ENCODE data around the gene TAP2.
"Not testable (repeated sequence)": the region's sequence is repeated elsewhere in the genome, so short reads cannot be mapped to it uniquely, and the experiment has no call there.

Gene TAP2

GRCh38 chr6:32838114-32838958, at the start of gene TAP2:
Gene TAP2, minus strand, starts transcription at chr6:32838739. Its CDS starts 506 bp downstream, at chr6:32838233.
- peak; percentile 97 to 98 for DNase-seq

- no peak for DNase-seq
Measured at GRCh38 chr6:32887616-32888015, 49.1 kb upstream of the TAP2 start.

GRCh38 chr6:32886681-32887383, 48.3 kb upstream of the TAP2 start:
- DNase-seq = no peak

GRCh38 chr6:32885698-32886286, 47.3 kb upstream of the TAP2 start:
- DNase-seq = no peak

GRCh38 chr6:32883789-32884188, 45.2 kb upstream of the TAP2 start:
- no peak for DNase-seq

- DNase-seq = no peak
Measured at GRCh38 chr6:32882879-32883250, 44.3 kb upstream of the TAP2 start.

- not testable (repeated sequence) for DNase-seq
Measured at GRCh38 chr6:32880962-32881361, 42.4 kb upstream of the TAP2 start.

- DNase-seq = no peak
Measured at GRCh38 chr6:32879691-32880090, 41.2 kb upstream of the TAP2 start.

GRCh38 chr6:32876603-32877002, 38.1 kb upstream of the TAP2 start:
- DNase-seq = no peak

GRCh38 chr6:32873947-32874346, 35.4 kb upstream of the TAP2 start:
- DNase-seq = not testable (repeated sequence)

GRCh38 chr6:32868257-32868788, 29.8 kb upstream of the TAP2 start:
- DNase-seq = peak; percentile 86 to 90

GRCh38 chr6:32867554-32868256, 29.2 kb upstream of the TAP2 start:
- no peak for DNase-seq

- no peak for DNase-seq
Measured at GRCh38 chr6:32867022-32867477, 28.5 kb upstream of the TAP2 start.

GRCh38 chr6:32865724-32866443, 27.3 kb upstream of the TAP2 start:
- DNase-seq = no peak

GRCh38 chr6:32862725-32863124, 24.2 kb upstream of the TAP2 start:
- DNase-seq = no peak

- no peak for DNase-seq
Measured at GRCh38 chr6:32860674-32861073, 22.1 kb upstream of the TAP2 start.

GRCh38 chr6:32858194-32858593, 19.7 kb upstream of the TAP2 start:
- no peak for DNase-seq

- DNase-seq = no peak
Measured at GRCh38 chr6:32857156-32857891, 18.8 kb upstream of the TAP2 start.

GRCh38 chr6:32855467-32856174, 17.1 kb upstream of the TAP2 start:
- DNase-seq = no peak

- DNase-seq = peak; percentile 61 to 63
Measured at GRCh38 chr6:32854376-32855178, 16.0 kb upstream of the TAP2 start.
